Liver (tissue), 9 donors: ENCODE data around the gene PSMD5. TPM values are rescaled to one million over a fixed set of nuclear protein-coding genes. Genes with fewer than 3 reads are reported as not detected.

Experiments
- DNase-seq: peaks from one replicate; pipeline ENCODE4 v3.0.0-alpha.2; 2017; ENCODE audit warnings: low spot score
- H3K27ac ChIP-seq, 2 donors: one replicate each; pipeline ENCODE4 v1.7.0; 2013; ENCODE audit warnings: inconsistent platforms in 2 of 2, low read length in 2 of 2, control low read depth in 1 of 2, low read depth in 1 of 2, mild to moderate bottlenecking in 1 of 2
- H3K27me3 ChIP-seq, 4 donors: one replicate each; pipeline versions ENCODE4 v1.6.1 to v1.7.0; 2013; ENCODE audit warnings: low read length in 3 of 4, inconsistent platforms in 1 of 4, mild to moderate bottlenecking in 1 of 4, moderate library complexity in 1 of 4; ENCODE audit not compliant: control insufficient read depth in 4 of 4, insufficient read depth in 4 of 4
- H3K36me3 ChIP-seq, 4 donors: one replicate each; pipeline versions ENCODE4 v1.6.1 to v1.7.0; 2013; ENCODE audit warnings: low read length in 3 of 4, mild to moderate bottlenecking in 3 of 4, low read depth in 1 of 4, moderate library complexity in 1 of 4; ENCODE audit not compliant: control insufficient read depth in 4 of 4, insufficient read depth in 3 of 4
- H3K4me1 ChIP-seq, 4 donors: one replicate each; pipeline versions ENCODE4 v1.6.1 to v1.7.0; 2013; ENCODE audit warnings: low read length in 3 of 4, mild to moderate bottlenecking in 3 of 4, moderate library complexity in 1 of 4; ENCODE audit not compliant: control insufficient read depth in 4 of 4, insufficient read depth in 4 of 4
- H3K4me3 ChIP-seq, 3 donors: one replicate each; pipeline versions ENCODE4 v1.6.1 to v1.7.0; 2013; ENCODE audit warnings: low read length in 3 of 3, control low read depth in 1 of 3, low read depth in 1 of 3, mild to moderate bottlenecking in 1 of 3
- H3K9ac ChIP-seq, 2 donors: one replicate each; pipeline ENCODE4 v1.7.0; 2013; ENCODE audit warnings: low read length in 2 of 2, mild to moderate bottlenecking in 2 of 2, moderate library complexity in 2 of 2, control low read depth in 1 of 2, low read depth in 1 of 2
- H3K9me3 ChIP-seq, 4 donors: one replicate each; pipeline versions ENCODE4 v1.6.1 to v1.7.0; 2013; ENCODE audit warnings: low read length in 3 of 4; ENCODE audit not compliant: control insufficient read depth in 4 of 4
- EGR1 ChIP-seq, 2 donors: IDR thresholded peaks; 2 replicates each; pipeline ENCODE4 v1.6.1; 2016 to 2018; ENCODE audit warnings: antibody characterized with exemption in 2 of 2, low read depth in 2 of 2
- FOXA1 ChIP-seq: IDR thresholded peaks from 2 replicates; pipeline ENCODE4 v1.6.1; 2016; ENCODE audit warnings: antibody characterized with exemption
- FOXA2 ChIP-seq: IDR thresholded peaks from 2 replicates; pipeline ENCODE4 v1.6.1; 2016; ENCODE audit warnings: antibody characterized with exemption
- GABPA ChIP-seq, 2 donors: IDR thresholded peaks in 1 of 2; conservative IDR thresholded peaks in 1 of 2; 2 replicates each; pipeline ENCODE4 v1.6.1; 2016; ENCODE audit warnings: antibody characterized with exemption in 2 of 2, mild to moderate bottlenecking in 1 of 2, moderate library complexity in 1 of 2
- HNF4A ChIP-seq, 2 donors: conservative IDR thresholded peaks; 2 replicates each; pipeline ENCODE4 v1.6.1; 2016; ENCODE audit warnings: antibody characterized with exemption in 2 of 2, mild to moderate bottlenecking in 2 of 2
- HNF4G ChIP-seq: IDR thresholded peaks from 2 replicates; pipeline ENCODE4 v1.6.1; 2016; ENCODE audit warnings: antibody characterized with exemption
- JUND ChIP-seq, 2 donors: IDR thresholded peaks; 2 replicates each; pipeline ENCODE4 v1.6.1; 2016; ENCODE audit warnings: antibody characterized with exemption in 2 of 2
- NR2F2 ChIP-seq: IDR thresholded peaks from 2 replicates; pipeline ENCODE4 v1.6.1; 2016; ENCODE audit warnings: antibody characterized with exemption
- RAD21 ChIP-seq, 2 donors: IDR thresholded peaks; 2 replicates each; pipeline ENCODE4 v1.6.1; 2016; ENCODE audit warnings: antibody characterized with exemption in 2 of 2, mild to moderate bottlenecking in 2 of 2
- RXRA ChIP-seq, 2 donors: IDR thresholded peaks; 2 replicates each; pipeline ENCODE4 v1.6.1; 2017 to 2018; ENCODE audit warnings: antibody characterized with exemption in 2 of 2, mild to moderate bottlenecking in 1 of 2
- SP1 ChIP-seq: IDR thresholded peaks from 2 replicates; pipeline ENCODE4 v1.6.1; 2018; ENCODE audit warnings: antibody characterized with exemption, mild to moderate bottlenecking
- TAF1 ChIP-seq: conservative IDR thresholded peaks from 2 replicates; pipeline ENCODE4 v1.6.1; 2016; ENCODE audit warnings: antibody characterized with exemption, mild to moderate bottlenecking
- YY1 ChIP-seq: IDR thresholded peaks from 2 replicates; pipeline ENCODE4 v1.6.1; 2016; ENCODE audit warnings: antibody characterized with exemption, mild to moderate bottlenecking
- WGBS: extraction: QIAGEN DNeasy Blood & Tissue Kit; methylation state at CpG from one replicate; pipeline ENCODE4 v1.1.7; 2013; 5-methylcytosine and 5-hydroxymethylcytosine counted together
- polyA plus RNA-seq, 2 donors: library from polyadenylated mRNA; stranded (reverse) in 1 of 2; unstranded in 1 of 2; fragments of 200-250 nt in 1 of 2; fragments of >200 nt in 1 of 2; fragmentation: Nextera tagmentation in 1 of 2; extraction: Ambion mirVana in 1 of 2; gene quantifications; one replicate each; pipeline versions ENCODE4 v1.2.1 to v1.2.3, GENCODE V29; 2013 to 2015
- total RNA-seq, 2 donors: library from RNA; depleted of rRNA; stranded (reverse); fragments of >200 nt; gene quantifications; one replicate each; pipeline ENCODE4 v1.2.3, GENCODE V29; 2014
- TF ChIP-seq, protein P1 (sequence below): IDR thresholded peaks from 2 replicates; pipeline ENCODE4 v1.6.1; 2016; ENCODE audit warnings: antibody characterized with exemption
- TF ChIP-seq, protein P2 (sequence below): fragments of 150-350 bp; IDR thresholded peaks from 2 replicates; pipeline ENCODE4 v1.5.1; 2017; ENCODE audit warnings: improper control_type of control experiment, low read depth, low read length; ENCODE audit not compliant: missing input control
- TF ChIP-seq, protein P3 (sequence below): IDR thresholded peaks from 2 replicates; pipeline ENCODE4 v1.6.1; 2016; ENCODE audit warnings: antibody characterized with exemption
- TF ChIP-seq, protein P4 (sequence below): IDR thresholded peaks from 2 replicates; pipeline ENCODE4 v1.6.1; 2016; ENCODE audit warnings: antibody characterized with exemption
- TF ChIP-seq, protein P5 (sequence below): IDR thresholded peaks from 2 replicates; pipeline ENCODE4 v1.6.1; 2016; ENCODE audit warnings: antibody characterized with exemption, mild to moderate bottlenecking
- donor health status: healthy.
- donor health status: healthy.
- donor health status: healthy.
- donor health status: healthy.
- donor health status: healthy.

The PSMD5 gene
- total and polyA plus RNA-seq, 4 donors = 10.9 to 19.1 (median 16.0) TPM

DNA sequence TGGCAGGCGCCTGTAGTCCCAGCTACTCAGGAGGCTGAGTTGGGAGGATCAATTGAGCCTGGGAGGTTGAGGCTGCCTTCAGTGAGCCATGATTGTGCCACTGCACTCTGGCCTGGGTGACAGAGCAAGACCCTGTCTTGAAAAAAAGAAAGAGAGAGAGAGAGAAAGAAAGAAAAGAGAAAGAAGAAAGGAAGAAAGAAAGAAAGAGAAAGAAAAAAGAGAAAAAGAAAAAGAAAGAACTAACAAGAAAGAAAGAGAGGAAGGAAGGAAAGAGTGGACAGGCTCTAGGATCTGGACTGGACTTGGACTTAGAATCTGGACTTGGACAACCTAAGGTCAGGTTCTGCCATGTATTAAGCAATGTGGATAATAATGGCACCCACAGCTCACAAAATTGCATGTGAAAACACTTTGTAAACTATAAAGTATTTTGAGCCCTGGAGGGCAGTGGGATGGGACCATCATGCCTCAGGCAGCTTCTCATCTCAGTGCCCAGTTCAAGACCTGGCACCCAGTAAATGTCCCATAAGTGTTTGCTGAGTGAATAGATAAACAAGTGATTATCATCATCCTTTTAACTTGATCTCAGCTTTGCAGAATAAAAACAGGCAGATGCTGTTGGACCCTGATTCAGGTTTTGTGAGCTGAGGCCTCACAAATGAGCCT lies 47.0 kb upstream of the PSMD5 start:
- WGBS = 98% methylated on average over 1 of the region's 1 CpG
- no peaks in the 10 kb centered on the region for H3K27me3 ChIP-seq
- no peak for TF ChIP-seq RAD21 (IDR thresholded peaks at IDR 0.05)
- TF ChIP-seq EGR1 (IDR thresholded peaks at IDR 0.05; ENCODE audit: low read depth in 2 of 2) = no peak
- TF ChIP-seq FOXA1 = no peak
- no peak for TF ChIP-seq JUND (IDR thresholded peaks at IDR 0.05)
- TF ChIP-seq HNF4A (conservative IDR thresholded peaks at IDR 0.05) = peak in 1 of 2 donors; percentile 13
- no peak for TF ChIP-seq NR2F2
- no peak overlapping the region for H3K4me3 ChIP-seq
- no peak overlapping the region for H3K9ac ChIP-seq
- H3K4me1 ChIP-seq = peaks cover 0 to 3% (median 0%) of the 10 kb centered on the region in 4 donors
- no peaks in the 10 kb centered on the region for H3K9me3 ChIP-seq
- no peak for DNase-seq
- H3K36me3 ChIP-seq = no peaks in the 10 kb centered on the region
- no peak overlapping the region for H3K27ac ChIP-seq

DNA sequence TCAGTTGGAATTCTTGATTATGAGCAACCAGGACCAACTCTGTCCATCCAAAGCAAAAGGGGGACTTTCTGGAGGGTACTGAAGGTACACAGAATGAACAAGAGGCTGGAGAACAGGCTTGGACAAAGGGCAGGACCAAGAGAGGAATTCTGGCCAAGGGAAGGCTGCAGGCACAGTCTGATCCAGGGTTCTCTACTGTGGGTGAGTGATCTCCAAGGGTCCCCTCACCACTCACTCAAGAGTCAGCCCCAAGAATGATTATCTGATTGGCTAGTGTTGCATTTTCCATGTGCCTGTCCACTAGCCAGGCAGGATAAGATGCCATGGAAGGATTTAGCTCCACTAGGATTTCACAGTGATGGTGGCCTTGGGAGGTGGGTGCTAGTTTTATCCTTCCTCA lies 45.9 kb upstream of the PSMD5 start:
- Histone ChIP-seq H3K4me3 (no peak overlapping the region), H3K4me1 (no peaks in the 10 kb centered on the region), H3K9me3 (no peaks in the 10 kb centered on the region), H3K36me3 (no peaks in the 10 kb centered on the region), H3K9ac (no peak overlapping the region), H3K27me3 (no peaks in the 10 kb centered on the region), H3K27ac (no peak overlapping the region)
- no peak for DNase-seq
- TF ChIP-seq, protein P1, sequence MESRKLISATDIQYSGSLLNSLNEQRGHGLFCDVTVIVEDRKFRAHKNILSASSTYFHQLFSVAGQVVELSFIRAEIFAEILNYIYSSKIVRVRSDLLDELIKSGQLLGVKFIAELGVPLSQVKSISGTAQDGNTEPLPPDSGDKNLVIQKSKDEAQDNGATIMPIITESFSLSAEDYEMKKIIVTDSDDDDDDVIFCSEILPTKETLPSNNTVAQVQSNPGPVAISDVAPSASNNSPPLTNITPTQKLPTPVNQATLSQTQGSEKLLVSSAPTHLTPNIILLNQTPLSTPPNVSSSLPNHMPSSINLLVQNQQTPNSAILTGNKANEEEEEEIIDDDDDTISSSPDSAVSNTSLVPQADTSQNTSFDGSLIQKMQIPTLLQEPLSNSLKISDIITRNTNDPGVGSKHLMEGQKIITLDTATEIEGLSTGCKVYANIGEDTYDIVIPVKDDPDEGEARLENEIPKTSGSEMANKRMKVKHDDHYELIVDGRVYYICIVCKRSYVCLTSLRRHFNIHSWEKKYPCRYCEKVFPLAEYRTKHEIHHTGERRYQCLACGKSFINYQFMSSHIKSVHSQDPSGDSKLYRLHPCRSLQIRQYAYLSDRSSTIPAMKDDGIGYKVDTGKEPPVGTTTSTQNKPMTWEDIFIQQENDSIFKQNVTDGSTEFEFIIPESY = no peak
- TF ChIP-seq, protein P2, sequence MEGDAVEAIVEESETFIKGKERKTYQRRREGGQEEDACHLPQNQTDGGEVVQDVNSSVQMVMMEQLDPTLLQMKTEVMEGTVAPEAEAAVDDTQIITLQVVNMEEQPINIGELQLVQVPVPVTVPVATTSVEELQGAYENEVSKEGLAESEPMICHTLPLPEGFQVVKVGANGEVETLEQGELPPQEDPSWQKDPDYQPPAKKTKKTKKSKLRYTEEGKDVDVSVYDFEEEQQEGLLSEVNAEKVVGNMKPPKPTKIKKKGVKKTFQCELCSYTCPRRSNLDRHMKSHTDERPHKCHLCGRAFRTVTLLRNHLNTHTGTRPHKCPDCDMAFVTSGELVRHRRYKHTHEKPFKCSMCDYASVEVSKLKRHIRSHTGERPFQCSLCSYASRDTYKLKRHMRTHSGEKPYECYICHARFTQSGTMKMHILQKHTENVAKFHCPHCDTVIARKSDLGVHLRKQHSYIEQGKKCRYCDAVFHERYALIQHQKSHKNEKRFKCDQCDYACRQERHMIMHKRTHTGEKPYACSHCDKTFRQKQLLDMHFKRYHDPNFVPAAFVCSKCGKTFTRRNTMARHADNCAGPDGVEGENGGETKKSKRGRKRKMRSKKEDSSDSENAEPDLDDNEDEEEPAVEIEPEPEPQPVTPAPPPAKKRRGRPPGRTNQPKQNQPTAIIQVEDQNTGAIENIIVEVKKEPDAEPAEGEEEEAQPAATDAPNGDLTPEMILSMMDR = no peak
- TF ChIP-seq FOXA1 (no peak), YY1 (no peak), HNF4G (no peak), NR2F2 (no peak), JUND (IDR thresholded peaks at IDR 0.05) (no peak), RXRA (IDR thresholded peaks at IDR 0.05) (no peak), GABPA (IDR thresholded peaks at IDR 0.05 in 1 of 2, conservative IDR thresholded peaks at IDR 0.05 in 1 of 2) (no peak), HNF4A (conservative IDR thresholded peaks at IDR 0.05) (no peak), TAF1 (no peak), EGR1 (IDR thresholded peaks at IDR 0.05; ENCODE audit: low read depth in 2 of 2) (no peak), SP1 (no peak), FOXA2 (no peak)
- TF ChIP-seq, protein P3, sequence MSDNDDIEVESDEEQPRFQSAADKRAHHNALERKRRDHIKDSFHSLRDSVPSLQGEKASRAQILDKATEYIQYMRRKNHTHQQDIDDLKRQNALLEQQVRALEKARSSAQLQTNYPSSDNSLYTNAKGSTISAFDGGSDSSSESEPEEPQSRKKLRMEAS = no peak
- TF ChIP-seq, protein P4, sequence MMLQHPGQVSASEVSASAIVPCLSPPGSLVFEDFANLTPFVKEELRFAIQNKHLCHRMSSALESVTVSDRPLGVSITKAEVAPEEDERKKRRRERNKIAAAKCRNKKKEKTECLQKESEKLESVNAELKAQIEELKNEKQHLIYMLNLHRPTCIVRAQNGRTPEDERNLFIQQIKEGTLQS = no peak
- TF ChIP-seq, protein P5, sequence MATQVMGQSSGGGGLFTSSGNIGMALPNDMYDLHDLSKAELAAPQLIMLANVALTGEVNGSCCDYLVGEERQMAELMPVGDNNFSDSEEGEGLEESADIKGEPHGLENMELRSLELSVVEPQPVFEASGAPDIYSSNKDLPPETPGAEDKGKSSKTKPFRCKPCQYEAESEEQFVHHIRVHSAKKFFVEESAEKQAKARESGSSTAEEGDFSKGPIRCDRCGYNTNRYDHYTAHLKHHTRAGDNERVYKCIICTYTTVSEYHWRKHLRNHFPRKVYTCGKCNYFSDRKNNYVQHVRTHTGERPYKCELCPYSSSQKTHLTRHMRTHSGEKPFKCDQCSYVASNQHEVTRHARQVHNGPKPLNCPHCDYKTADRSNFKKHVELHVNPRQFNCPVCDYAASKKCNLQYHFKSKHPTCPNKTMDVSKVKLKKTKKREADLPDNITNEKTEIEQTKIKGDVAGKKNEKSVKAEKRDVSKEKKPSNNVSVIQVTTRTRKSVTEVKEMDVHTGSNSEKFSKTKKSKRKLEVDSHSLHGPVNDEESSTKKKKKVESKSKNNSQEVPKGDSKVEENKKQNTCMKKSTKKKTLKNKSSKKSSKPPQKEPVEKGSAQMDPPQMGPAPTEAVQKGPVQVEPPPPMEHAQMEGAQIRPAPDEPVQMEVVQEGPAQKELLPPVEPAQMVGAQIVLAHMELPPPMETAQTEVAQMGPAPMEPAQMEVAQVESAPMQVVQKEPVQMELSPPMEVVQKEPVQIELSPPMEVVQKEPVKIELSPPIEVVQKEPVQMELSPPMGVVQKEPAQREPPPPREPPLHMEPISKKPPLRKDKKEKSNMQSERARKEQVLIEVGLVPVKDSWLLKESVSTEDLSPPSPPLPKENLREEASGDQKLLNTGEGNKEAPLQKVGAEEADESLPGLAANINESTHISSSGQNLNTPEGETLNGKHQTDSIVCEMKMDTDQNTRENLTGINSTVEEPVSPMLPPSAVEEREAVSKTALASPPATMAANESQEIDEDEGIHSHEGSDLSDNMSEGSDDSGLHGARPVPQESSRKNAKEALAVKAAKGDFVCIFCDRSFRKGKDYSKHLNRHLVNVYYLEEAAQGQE = no peak
